Natural killer cell (primary cell): Measurements from ENCODE around the gene ACSM2A. TPM values are rescaled to one million over a fixed set of nuclear protein-coding genes. Genes with fewer than 3 reads are reported as not detected.
"Not testable (repeated sequence)": the region's sequence is repeated elsewhere in the genome, so short reads cannot be mapped to it uniquely, and the experiment has no call there.

ENCODE experiments used
- ATAC-seq, 3 donors: fragments of 150-1000 bp in 2 of 3; fragments of 200-7000 bp in 1 of 3; cut with Tn5 transposase; 1 replicate in 1 of 3; 2 replicates in 2 of 3; pipeline ENCODE4 v1.10.0; 2021; ENCODE audit warnings: mild to moderate bottlenecking in 2 of 3, moderate library complexity in 2 of 3
- DNase-seq, 2 donors: peaks; one replicate each; pipeline versions ENCODE4 v3.0.0 to v3.0.0-alpha.2; 2013 to 2021; ENCODE audit warnings: mixed read lengths in 1 of 2
- H3K27ac ChIP-seq: one replicate; pipeline ENCODE4 v1.5.1; 2013; ENCODE audit warnings: mild to moderate bottlenecking, low read length
- H3K27me3 ChIP-seq: one replicate; pipeline ENCODE4 v1.6.1; 2013; ENCODE audit warnings: low read length; ENCODE audit not compliant: control insufficient read depth, insufficient read depth
- H3K36me3 ChIP-seq: one replicate; pipeline ENCODE4 v1.6.1; 2013; ENCODE audit warnings: low read length; ENCODE audit not compliant: control insufficient read depth, insufficient read depth
- H3K4me1 ChIP-seq: one replicate; pipeline ENCODE4 v1.6.1; 2013; ENCODE audit warnings: low read length; ENCODE audit not compliant: control insufficient read depth, insufficient read depth
- H3K4me3 ChIP-seq: one replicate; pipeline ENCODE4 v1.5.1; 2013; ENCODE audit warnings: low read length
- H3K9me3 ChIP-seq: one replicate; pipeline ENCODE4 v1.6.1; 2013; ENCODE audit warnings: low read length; ENCODE audit not compliant: control insufficient read depth, insufficient read depth
- H3K27ac Mint-ChIP-seq, 2 donors: one replicate each; pipeline ENCODE4 v1.8.0; 2022; ENCODE audit warnings: mild to moderate bottlenecking in 2 of 2, mixed read lengths in 2 of 2, moderate library complexity in 1 of 2
- H3K27me3 Mint-ChIP-seq, 2 donors: one replicate each; pipeline ENCODE4 v1.8.0; 2022; ENCODE audit warnings: low read depth in 2 of 2, mixed read lengths in 2 of 2
- H3K36me3 Mint-ChIP-seq: one replicate; pipeline ENCODE4 v1.8.0; 2022; ENCODE audit warnings: mixed read lengths
- H3K4me1 Mint-ChIP-seq, 2 donors: one replicate each; pipeline ENCODE4 v1.8.0; 2022; ENCODE audit warnings: mixed read lengths in 2 of 2
- H3K4me3 Mint-ChIP-seq: one replicate; pipeline ENCODE4 v1.8.0; 2022; ENCODE audit warnings: mild to moderate bottlenecking, moderate library complexity, mixed read lengths
- H3K9me3 Mint-ChIP-seq, 2 donors: one replicate each; pipeline ENCODE4 v1.8.0; 2022; ENCODE audit warnings: mixed read lengths in 2 of 2
- CTCF ChIP-seq: fragments of 200-600 bp; IDR thresholded peaks from one replicate; pipeline ENCODE4 v1.8.0; 2022; ENCODE audit warnings: antibody characterized with exemption
- WGBS: methylation state at CpG from one replicate; pipeline ENCODE4 v1.1.7; 2013; ENCODE audit warnings: missing lambda C conversion rate; ENCODE audit not compliant: insufficient coverage; 5-methylcytosine and 5-hydroxymethylcytosine counted together
- intact Hi-C: fragments of 100-400 bp; cut with micrococcal nuclease; formaldehyde crosslinking; loops from one replicate; pipeline ENCODE4 v1.14.2; 2022
- total RNA-seq, 4 donors: library from RNA; stranded (reverse); fragments of 120-200 nt in 1 of 4; gene quantifications; one replicate each; pipeline versions ENCODE4 v1.2.3 to v1.2.4, GENCODE V29; 2013 to 2022

The ACSM2A gene
- total RNA-seq, 3 donors from 2014 or later (not counting 1 experiment from before 2014, with no cell fraction given) = not detected

DNA sequence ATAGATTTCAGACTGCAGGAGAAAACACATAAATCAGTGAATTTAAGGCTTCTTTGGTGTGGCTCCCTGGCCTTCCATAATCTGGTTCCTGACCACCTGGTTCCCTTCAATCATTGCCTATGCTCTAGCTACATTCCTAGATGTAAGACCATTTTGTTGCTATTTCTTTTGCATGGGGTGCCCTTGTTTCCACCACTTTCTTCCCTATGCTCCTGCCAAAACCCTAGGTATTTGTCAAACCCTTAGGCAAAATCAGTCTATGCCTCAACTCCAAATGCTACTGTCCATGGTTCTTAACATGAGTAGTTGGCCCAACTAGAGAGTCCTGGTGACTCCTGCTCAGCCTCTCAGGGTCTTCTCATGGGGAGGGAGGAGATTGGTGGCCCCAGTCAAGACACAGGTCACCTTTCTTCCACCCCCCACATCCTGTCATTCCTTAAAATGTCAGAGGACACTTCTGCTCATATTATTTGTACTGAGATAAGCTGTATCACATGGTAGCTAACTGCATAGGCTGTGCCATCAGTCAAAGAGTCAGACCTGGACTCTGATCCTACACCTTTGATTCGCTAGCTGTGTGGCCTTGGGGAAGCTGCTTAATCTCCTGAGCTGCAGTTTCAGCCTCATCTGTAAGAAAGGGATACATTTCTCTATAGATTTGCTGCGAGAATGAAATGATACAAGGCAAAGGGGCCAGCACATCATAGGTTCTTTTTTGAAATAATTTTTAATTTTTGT, 27.0 kb upstream of the ACSM2A start:
- 73% methylated on average over 2 of the region's 2 CpGs for WGBS
- no peak overlapping the region for H3K27ac Mint-ChIP-seq

GRCh38 chr16:20427401-20427797, 23.9 kb upstream of the ACSM2A start:
- H3K27me3 Mint-ChIP-seq, H3K36me3 Mint-ChIP-seq, H3K4me1 ChIP-seq, intact Hi-C loops, H3K4me3 Mint-ChIP-seq, H3K27ac Mint-ChIP-seq, H3K36me3 ChIP-seq, DNase-seq, H3K9me3 Mint-ChIP-seq, H3K4me1 Mint-ChIP-seq, H3K4me3 ChIP-seq, H3K27ac ChIP-seq, H3K9me3 ChIP-seq, H3K27me3 ChIP-seq, ATAC-seq: not testable (repeated sequence)
- WGBS = 73% methylated on average over 2 of the region's 2 CpGs

More for the DNA sequence above, 27.0 kb upstream of the ACSM2A start:
- no peak for TF ChIP-seq CTCF
- Histone ChIP-seq H3K27me3 (no peaks in the 10 kb centered on the region), H3K4me3 (no peak overlapping the region), H3K36me3 (no peaks in the 10 kb centered on the region), H3K9me3 (no peaks in the 10 kb centered on the region), H3K27ac (no peak overlapping the region), H3K4me1 (no peaks in the 10 kb centered on the region)
- peaks cover 0 to 3% of the 10 kb centered on the region in 2 donors for H3K27me3 Mint-ChIP-seq
- intact Hi-C loops = no loop called here
- no peak for ATAC-seq
- DNase-seq = no peak
- H3K36me3 Mint-ChIP-seq = no peaks in the 10 kb centered on the region
- H3K4me3 Mint-ChIP-seq = no peak overlapping the region
- no peaks in the 10 kb centered on the region for H3K4me1 Mint-ChIP-seq
- peaks cover 0 to 4% of the 10 kb centered on the region in 2 donors for H3K9me3 Mint-ChIP-seq

GRCh38 chr16:20429499-20429898, 21.8 kb upstream of the ACSM2A start:
- ATAC-seq, DNase-seq, intact Hi-C loops, H3K36me3 ChIP-seq, H3K4me1 Mint-ChIP-seq, H3K9me3 Mint-ChIP-seq, H3K4me1 ChIP-seq, H3K27me3 Mint-ChIP-seq, H3K27ac ChIP-seq, H3K27ac Mint-ChIP-seq, H3K9me3 ChIP-seq, H3K36me3 Mint-ChIP-seq, H3K4me3 ChIP-seq, H3K27me3 ChIP-seq, H3K4me3 Mint-ChIP-seq: not testable (repeated sequence)
- WGBS = 83% methylated on average over 7 of the region's 7 CpGs

- H3K36me3 ChIP-seq, DNase-seq, intact Hi-C loops, H3K4me1 ChIP-seq, H3K4me3 ChIP-seq, H3K9me3 Mint-ChIP-seq, ATAC-seq, H3K27ac Mint-ChIP-seq, H3K9me3 ChIP-seq, H3K27ac ChIP-seq, H3K4me1 Mint-ChIP-seq, H3K36me3 Mint-ChIP-seq, H3K27me3 ChIP-seq, H3K27me3 Mint-ChIP-seq, H3K4me3 Mint-ChIP-seq: not testable (repeated sequence)
- 95% methylated on average over 1 of the region's 1 CpG for WGBS
Observed at GRCh38 chr16:20430480-20430879, 20.8 kb upstream of the ACSM2A start.

GRCh38 chr16:20430948-20431347, 20.4 kb upstream of the ACSM2A start:
- no peak overlapping the region for H3K4me3 ChIP-seq
- no peak overlapping the region for H3K27ac ChIP-seq
- no peaks in the 10 kb centered on the region for H3K27me3 ChIP-seq
- H3K27me3 Mint-ChIP-seq = peaks cover 0 to 2% of the 10 kb centered on the region in 2 donors
- H3K9me3 ChIP-seq = no peaks in the 10 kb centered on the region
- H3K4me3 Mint-ChIP-seq = no peak overlapping the region
- no peaks in the 10 kb centered on the region for H3K4me1 Mint-ChIP-seq
- TF ChIP-seq CTCF = no peak
- intact Hi-C loops = no loop called here
- H3K36me3 Mint-ChIP-seq = no peaks in the 10 kb centered on the region
- H3K4me1 ChIP-seq = no peaks in the 10 kb centered on the region
- WGBS = 79% methylated on average over 11 of the region's 11 CpGs
- no peak for DNase-seq
- H3K9me3 Mint-ChIP-seq = peaks cover 0 to 3% of the 10 kb centered on the region in 2 donors
- no peak for ATAC-seq
- H3K27ac Mint-ChIP-seq = no peak overlapping the region
- no peaks in the 10 kb centered on the region for H3K36me3 ChIP-seq

DNA sequence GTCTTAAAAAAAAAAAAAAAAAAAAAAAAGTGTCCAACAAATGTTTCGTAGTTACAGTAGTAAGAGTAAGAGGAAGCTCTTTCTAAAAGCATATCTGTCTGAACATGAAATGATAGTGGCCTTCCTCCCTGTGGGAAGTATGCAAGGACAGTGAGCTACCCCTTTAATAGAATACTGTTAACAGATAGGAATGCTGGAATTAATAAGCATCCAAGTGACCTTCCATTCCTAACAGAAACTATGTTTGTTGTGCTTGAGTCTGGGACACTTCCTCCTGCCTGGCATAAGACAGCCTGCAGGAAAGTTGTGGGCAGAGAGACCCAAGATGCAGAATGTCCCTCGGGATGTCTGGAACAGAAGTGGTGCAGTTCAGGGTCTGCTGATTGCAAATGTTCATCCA, 12.4 kb upstream of the ACSM2A start:
- WGBS = no CpG with 5 or more reads among the region's 2 CpGs
- H3K4me1 ChIP-seq, H3K27ac Mint-ChIP-seq, H3K27me3 ChIP-seq, H3K4me3 ChIP-seq, H3K4me3 Mint-ChIP-seq, DNase-seq, H3K27ac ChIP-seq, H3K9me3 ChIP-seq, H3K27me3 Mint-ChIP-seq, ATAC-seq, H3K4me1 Mint-ChIP-seq, H3K36me3 Mint-ChIP-seq, intact Hi-C loops, H3K36me3 ChIP-seq, H3K9me3 Mint-ChIP-seq: not testable (repeated sequence)

- H3K36me3 Mint-ChIP-seq, H3K27me3 ChIP-seq, H3K4me1 Mint-ChIP-seq, H3K36me3 ChIP-seq, DNase-seq, intact Hi-C loops, H3K27me3 Mint-ChIP-seq, ATAC-seq, H3K4me1 ChIP-seq, H3K27ac Mint-ChIP-seq, H3K27ac ChIP-seq, H3K4me3 Mint-ChIP-seq, H3K9me3 Mint-ChIP-seq, H3K4me3 ChIP-seq, H3K9me3 ChIP-seq: not testable (repeated sequence)
- 81% methylated on average over 3 of the region's 3 CpGs for WGBS
Observed at GRCh38 chr16:20439820-20440231, 11.5 kb upstream of the ACSM2A start.
